DOHH2 (cell line): ENCODE data around the gene TIE1.

Experiments used
- H3F3A ChIP-seq: fragments of 200-600 bp; sonication (generic), shearing (Covaris generic); 2 replicates; pipeline ENCODE4 v1.6.0; 2016; ENCODE audit warnings: antibody characterized with exemption, mild to moderate bottlenecking; ENCODE audit not compliant: control insufficient read depth, insufficient read depth
- H3K27ac ChIP-seq: fragments of 200-600 bp; sonication (generic); 2 replicates; pipeline ENCODE4 v1.5.1; 2014; ENCODE audit warnings: low read depth, mild to moderate bottlenecking, low read length, moderate library complexity
- H3K27me3 ChIP-seq: fragments of 200-600 bp; sonication (generic); 2 replicates; pipeline ENCODE4 v1.6.1; 2014; ENCODE audit warnings: mild to moderate bottlenecking, low read length, mixed read lengths; ENCODE audit not compliant: control insufficient read depth
- H3K36me3 ChIP-seq: fragments of 200-600 bp; sonication (generic); 2 replicates; pipeline ENCODE4 v1.6.1; 2014; ENCODE audit warnings: mild to moderate bottlenecking, low read length, moderate library complexity, mixed read lengths; ENCODE audit not compliant: control insufficient read depth
- H3K4me1 ChIP-seq: fragments of 200-600 bp; sonication (generic); 2 replicates; pipeline ENCODE4 v1.6.1; 2014; ENCODE audit warnings: mild to moderate bottlenecking, low read length, mixed read lengths; ENCODE audit not compliant: control insufficient read depth
- H3K4me2 ChIP-seq: fragments of 200-600 bp; sonication (generic); 2 replicates; pipeline ENCODE4 v1.6.0; 2014; ENCODE audit warnings: mild to moderate bottlenecking, low read length, moderate library complexity
- H3K4me3 ChIP-seq: fragments of 200-600 bp; sonication (generic); 2 replicates; pipeline ENCODE4 v1.5.1; 2014; ENCODE audit warnings: mild to moderate bottlenecking, low read length, mixed read lengths
- H3K79me2 ChIP-seq: fragments of 200-600 bp; sonication (generic); 2 replicates; pipeline ENCODE4 v1.6.1; 2014; ENCODE audit warnings: mild to moderate bottlenecking, low read length, mixed read lengths; ENCODE audit not compliant: control insufficient read depth
- H3K9me2 ChIP-seq: fragments of 200-600 bp; sonication (generic); replicated peaks from 2 replicates; pipeline ENCODE4 v1.6.1; 2014; ENCODE audit warnings: mild to moderate bottlenecking, low read length, mixed read lengths; ENCODE audit not compliant: control insufficient read depth
- H3K9me3 ChIP-seq: fragments of 200-600 bp; sonication (generic); 2 replicates; pipeline ENCODE4 v1.6.1; 2014; ENCODE audit warnings: antibody characterized with exemption, low read length, mixed read lengths; ENCODE audit not compliant: control insufficient read depth, insufficient read depth
- H4K20me1 ChIP-seq: fragments of 200-600 bp; sonication (generic); 2 replicates; pipeline ENCODE4 v1.6.0; 2014; ENCODE audit warnings: low read depth, mild to moderate bottlenecking, antibody characterized with exemption, low read length, moderate library complexity; ENCODE audit not compliant: control insufficient read depth, insufficient read depth
- EZH2phosphoT487 ChIP-seq: fragments of 200-600 bp; sonication (generic); IDR thresholded peaks from 2 replicates; pipeline ENCODE4 v1.6.1; 2017; ENCODE audit warnings: borderline replicate concordance, mild to moderate bottlenecking, antibody characterized with exemption, low read length, moderate library complexity, mixed read lengths
- TF ChIP-seq, protein P1 (sequence below): fragments of 200-600 bp; sonication (generic); IDR thresholded peaks from one replicate; pipeline ENCODE4 v1.5.1; 2014; ENCODE audit warnings: antibody characterized with exemption, mild to moderate bottlenecking, low read depth, low read length; ENCODE audit not compliant: poor library complexity, severe bottlenecking

TIE1 gene

DNA sequence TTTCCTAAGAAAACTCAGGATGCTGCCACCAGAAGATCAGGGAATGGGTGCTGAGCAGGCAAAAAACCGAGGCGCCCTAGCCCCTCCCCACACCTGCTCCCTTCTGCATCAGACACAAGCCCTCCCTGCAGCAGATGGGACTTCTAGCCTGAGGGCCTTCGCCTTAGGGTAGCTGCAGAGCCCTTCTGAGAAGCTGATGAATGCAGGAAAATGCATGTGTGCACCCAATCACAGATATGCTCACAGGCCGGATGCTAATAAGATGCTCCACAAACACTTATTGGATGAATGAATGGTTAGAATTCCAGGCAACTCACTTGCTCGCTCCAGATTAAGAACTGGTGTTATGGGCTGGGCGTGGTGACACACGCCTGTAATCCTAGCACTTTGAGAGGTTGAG lies 8.6 kb upstream of the TIE1 start:
- TF ChIP-seq, protein P1, sequence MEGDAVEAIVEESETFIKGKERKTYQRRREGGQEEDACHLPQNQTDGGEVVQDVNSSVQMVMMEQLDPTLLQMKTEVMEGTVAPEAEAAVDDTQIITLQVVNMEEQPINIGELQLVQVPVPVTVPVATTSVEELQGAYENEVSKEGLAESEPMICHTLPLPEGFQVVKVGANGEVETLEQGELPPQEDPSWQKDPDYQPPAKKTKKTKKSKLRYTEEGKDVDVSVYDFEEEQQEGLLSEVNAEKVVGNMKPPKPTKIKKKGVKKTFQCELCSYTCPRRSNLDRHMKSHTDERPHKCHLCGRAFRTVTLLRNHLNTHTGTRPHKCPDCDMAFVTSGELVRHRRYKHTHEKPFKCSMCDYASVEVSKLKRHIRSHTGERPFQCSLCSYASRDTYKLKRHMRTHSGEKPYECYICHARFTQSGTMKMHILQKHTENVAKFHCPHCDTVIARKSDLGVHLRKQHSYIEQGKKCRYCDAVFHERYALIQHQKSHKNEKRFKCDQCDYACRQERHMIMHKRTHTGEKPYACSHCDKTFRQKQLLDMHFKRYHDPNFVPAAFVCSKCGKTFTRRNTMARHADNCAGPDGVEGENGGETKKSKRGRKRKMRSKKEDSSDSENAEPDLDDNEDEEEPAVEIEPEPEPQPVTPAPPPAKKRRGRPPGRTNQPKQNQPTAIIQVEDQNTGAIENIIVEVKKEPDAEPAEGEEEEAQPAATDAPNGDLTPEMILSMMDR = no peak
- Histone ChIP-seq H3K79me2 (no peaks in the 10 kb centered on the region), H3F3A (no peaks in the 10 kb centered on the region), H3K4me2 (no peak overlapping the region), H3K9me2 (no peaks in the 10 kb centered on the region), H3K36me3 (no peaks in the 10 kb centered on the region), H3K9me3 (no peaks in the 10 kb centered on the region), H4K20me1 (no peaks in the 10 kb centered on the region), H3K4me1 (no peaks in the 10 kb centered on the region), H3K27ac (no peak overlapping the region), H3K4me3 (no peak overlapping the region), H3K27me3 (peaks cover 4% of the 10 kb centered on the region; the same call in 1 of the 2 replicates)

GRCh38 chr1:43292679-43293078 lies 8.1 kb upstream of the TIE1 start:
- Histone ChIP-seq H3K4me2 (no peak overlapping the region), H3K27me3 (peaks cover 3% of the 10 kb centered on the region; the same call in 1 of the 2 replicates), H3K4me1 (no peaks in the 10 kb centered on the region), H3K36me3 (no peaks in the 10 kb centered on the region), H3K4me3 (no peak overlapping the region), H3F3A (no peaks in the 10 kb centered on the region), H4K20me1 (no peaks in the 10 kb centered on the region), H3K9me2 (no peaks in the 10 kb centered on the region), H3K79me2 (no peaks in the 10 kb centered on the region), H3K9me3 (no peaks in the 10 kb centered on the region), H3K27ac (no peak overlapping the region)
- no peak for TF ChIP-seq EZH2phosphoT487
- TF ChIP-seq, protein P1 = no peak

GRCh38 chr1:43293176-43293575 lies 7.6 kb upstream of the TIE1 start:
- no peaks in the 10 kb centered on the region for H4K20me1 ChIP-seq
- no peak overlapping the region for H3K4me3 ChIP-seq
- H3K27ac ChIP-seq = no peak overlapping the region
- TF ChIP-seq EZH2phosphoT487 = no peak
- TF ChIP-seq, protein P1 = no peak
- no peak overlapping the region for H3K4me2 ChIP-seq
- no peaks in the 10 kb centered on the region for H3F3A ChIP-seq
- H3K36me3 ChIP-seq = no peaks in the 10 kb centered on the region
- H3K79me2 ChIP-seq = no peaks in the 10 kb centered on the region
- H3K4me1 ChIP-seq = no peaks in the 10 kb centered on the region
- H3K9me2 ChIP-seq = no peaks in the 10 kb centered on the region
- no peaks in the 10 kb centered on the region for H3K27me3 ChIP-seq
- no peaks in the 10 kb centered on the region for H3K9me3 ChIP-seq
